NOMO-1 treated with DMSO at 0.1 percent for 48 hours (cell line): ENCODE data around the gene TRIM52.

Experiments
- DNase-seq: peaks from one replicate; lab custom pipeline; 2025; ENCODE audit not compliant: unreplicated experiment; lab: John Stamatoyannopoulos, UW

The TRIM52 gene

DNA sequence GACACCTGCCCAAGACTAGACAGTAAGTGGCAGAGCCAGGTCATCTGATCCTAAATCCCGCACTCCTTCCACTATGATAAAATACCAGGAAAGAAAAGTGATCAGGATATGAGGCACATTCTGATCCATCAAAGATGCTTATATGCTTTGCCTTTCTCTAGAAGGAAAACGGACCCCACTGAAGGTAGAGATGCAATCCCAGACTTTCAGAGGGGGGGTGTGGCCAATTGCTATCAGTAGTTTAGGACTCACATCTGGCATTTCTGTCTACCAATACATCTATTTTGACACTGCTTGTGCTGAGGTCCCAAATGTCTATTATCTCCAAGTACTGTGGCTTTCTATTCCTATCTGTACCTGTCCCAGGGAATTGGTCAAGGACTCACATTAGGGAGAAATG is 1.7 kb downstream of the TRIM52 start:
- no peak for DNase-seq

- no peak for DNase-seq
Measured at GRCh38 chr5:181258576-181258975, 2.4 kb downstream of the TRIM52 start.

DNA sequence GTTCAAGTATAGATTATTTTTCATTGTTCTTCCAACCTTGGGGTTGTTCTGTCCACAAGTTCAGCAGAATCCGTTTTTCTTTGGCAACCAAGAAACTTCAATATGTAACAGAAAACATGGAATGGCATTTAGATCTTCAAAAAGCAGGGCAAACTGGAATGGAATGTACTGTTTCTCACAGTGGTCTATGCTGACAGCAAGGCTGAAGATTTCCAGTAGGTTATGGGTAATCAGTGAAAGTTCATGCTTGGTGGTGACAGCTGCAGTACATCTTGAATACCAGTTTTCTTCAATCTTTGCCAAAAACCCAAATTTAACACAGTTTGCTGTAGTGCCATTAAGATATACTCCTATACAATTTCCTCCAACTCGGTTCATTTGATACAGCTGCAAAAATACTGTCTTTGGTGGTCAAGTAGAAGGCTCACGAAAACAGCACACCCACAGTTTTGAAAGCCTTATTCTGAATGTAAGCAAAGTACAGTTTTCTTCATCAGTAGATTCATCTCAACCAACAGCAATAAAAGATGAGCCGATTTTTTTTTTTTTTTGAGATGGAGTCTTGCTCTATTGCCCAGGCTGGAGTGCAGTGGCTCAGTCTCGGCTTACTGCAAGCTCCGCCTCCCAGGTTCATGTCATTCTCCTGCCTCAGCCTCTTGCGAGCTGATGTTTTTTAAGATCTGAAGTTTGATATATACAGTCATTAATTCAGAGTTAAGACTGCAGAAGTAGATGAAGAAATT is 4.9 kb downstream of the TRIM52 start:
- no peak for DNase-seq

DNA sequence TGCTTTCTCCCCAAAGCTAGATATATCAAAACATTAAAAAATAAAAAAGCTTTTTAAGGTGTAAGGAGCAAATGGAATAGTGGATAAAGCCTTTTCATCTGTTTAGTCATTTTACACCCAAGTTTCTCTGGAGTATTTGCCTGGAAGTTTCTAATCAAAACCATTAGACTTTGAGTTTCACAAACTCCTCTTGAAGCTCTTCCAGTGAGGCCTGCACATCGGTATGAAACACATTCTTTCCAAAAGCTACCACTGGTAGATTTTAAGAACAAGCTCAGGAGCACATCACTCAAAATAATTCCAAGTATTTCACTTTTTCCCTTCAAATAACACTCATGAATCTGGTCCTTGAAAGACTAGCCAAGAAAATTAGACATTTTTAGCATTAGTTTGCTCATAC is 5.7 kb downstream of the TRIM52 start:
- DNase-seq: no peak

DNA sequence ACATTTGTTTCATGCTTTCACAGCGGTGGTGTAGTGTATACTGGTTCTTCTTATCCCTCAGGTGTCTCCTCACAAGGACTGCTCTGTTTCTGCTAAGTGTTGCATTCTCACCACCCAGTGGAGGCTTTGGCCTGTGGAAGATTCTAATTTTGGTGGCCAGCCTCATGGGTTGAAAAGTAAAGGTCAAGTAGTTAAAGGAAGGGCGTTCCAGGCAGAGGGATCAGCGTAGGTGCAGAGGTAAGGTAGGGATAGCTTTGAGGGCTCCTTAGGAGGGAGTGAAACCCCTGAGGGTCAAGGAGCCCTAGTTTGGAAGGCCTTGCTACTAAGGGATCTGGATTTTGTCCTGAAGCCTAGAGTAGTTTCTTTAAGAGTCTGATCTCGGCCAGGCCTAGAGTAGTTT is 12.7 kb downstream of the TRIM52 start:
- DNase-seq: no peak

DNA sequence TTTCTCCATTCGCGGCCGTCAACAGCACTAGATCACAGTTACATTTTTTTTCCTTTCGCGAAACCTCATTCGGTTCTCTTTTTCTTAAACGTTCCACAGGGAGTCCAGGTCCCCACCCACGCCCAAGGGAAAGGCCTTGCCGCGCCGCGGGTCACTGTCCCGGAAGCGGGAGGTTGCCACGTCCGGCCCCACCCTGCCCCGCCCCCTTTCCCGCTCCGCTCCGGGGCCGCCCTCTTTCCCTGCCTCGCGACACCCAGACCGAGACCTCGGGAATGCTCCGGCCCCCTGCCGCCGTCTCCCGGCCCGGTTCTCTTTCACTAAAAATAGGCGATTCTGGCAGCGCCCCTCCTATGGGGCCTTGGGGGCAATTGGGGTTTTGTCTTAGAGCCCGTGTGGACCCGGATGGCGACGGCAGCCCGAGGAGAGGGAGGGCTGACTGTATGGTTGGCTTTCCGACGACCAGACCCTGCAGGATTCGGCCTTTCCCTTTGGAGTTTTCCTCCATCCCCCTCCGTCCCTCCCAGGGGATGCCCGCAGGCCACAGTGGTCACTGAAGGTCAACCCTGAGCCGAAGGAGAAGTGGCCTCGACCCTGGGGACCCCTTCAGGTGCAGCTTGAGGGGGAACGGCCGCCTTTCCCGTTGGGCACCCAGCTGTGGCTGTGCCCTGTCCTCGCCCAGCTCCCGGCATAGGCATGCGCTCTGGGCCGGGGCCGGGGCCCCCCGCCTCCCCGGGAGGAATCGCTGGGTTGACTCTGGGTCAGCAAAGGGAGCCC is 14.5 kb downstream of the TRIM52 start:
- DNase-seq: no peak

- no peak for DNase-seq
Measured at GRCh38 chr5:181245427-181246275, 15.3 kb downstream of the TRIM52 start.

- DNase-seq: no peak
Measured at GRCh38 chr5:181243564-181244343, 17.2 kb downstream of the TRIM52 start, which contains the start of gene RACK1. RACK1 (minus strand) TSS chr5:181243906; CDS start chr5:181243800, 106 bp downstream.

DNA sequence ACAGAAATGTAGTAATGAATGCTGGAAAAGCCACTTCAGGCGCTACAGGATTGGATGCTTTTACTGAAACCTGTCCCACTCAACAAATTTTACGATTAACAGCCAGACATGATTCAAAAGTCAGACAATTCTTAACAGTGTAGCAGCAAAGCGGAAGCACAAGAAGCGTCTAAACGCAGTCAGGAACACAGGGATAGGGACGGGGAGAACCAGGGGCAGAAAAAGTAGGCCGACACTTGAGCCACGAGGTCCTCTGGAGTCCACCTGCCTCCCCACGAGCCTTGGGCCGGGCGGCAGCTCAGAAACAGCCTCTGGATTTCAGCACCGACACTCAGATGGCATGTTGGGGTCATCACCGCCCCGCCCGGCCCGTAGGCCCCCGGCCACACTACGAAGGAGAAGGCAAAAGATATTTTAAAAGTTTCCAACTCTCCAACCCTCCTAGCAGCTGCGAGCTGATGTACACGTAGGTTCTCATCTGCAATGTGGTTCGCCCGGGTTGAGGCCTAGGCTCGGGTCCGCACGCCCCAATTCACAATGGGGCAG is 17.9 kb downstream of the TRIM52 start:
- no peak for DNase-seq

DNA sequence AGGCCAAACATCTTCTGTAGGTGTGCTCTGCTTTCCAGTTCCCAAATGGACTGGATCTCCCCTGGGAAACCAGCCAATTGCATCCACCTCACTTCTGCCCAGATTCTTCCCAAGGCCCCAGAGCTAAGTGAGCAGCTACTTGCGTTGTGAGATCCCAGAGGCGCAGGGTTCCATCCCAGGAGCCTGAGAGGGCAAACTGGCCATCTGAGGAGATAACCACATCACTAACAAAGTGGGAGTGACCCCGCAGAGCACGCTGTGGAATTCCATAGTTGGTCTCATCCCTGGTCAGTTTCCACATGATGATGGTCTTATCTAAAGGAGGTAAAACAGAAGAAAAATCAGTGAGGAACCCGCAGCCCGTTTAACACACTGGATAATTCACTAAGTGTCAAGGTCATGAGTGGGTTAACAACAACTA is 18.9 kb downstream of the TRIM52 start:
- DNase-seq: no peak

DNA sequence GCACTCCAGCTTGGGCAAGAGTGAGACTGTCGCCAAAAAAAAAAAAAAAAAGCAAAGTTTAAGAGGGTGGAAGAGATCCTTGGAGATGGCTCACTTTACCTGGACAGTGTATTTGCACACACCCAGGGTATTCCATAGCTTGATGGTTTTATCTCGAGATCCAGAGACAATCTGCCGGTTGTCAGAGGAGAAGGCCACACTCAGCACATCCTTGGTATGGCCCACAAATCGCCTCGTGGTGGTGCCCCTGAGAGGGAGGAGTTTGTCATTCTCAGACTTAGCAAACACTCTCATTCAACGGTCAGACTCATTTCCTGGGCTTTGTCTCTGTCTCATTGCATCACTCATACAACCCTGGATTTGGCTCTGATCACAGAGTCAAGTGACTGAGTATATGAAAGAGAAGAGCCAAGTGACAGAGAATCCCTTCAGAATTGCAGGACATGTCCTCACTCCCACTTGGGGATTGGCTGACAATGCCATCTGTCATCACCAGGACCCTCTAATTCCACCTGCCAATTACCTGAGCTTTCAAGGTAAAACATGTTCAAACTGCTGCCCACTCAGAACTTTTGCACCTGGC is 19.5 kb downstream of the TRIM52 start:
- DNase-seq: no peak

DNA sequence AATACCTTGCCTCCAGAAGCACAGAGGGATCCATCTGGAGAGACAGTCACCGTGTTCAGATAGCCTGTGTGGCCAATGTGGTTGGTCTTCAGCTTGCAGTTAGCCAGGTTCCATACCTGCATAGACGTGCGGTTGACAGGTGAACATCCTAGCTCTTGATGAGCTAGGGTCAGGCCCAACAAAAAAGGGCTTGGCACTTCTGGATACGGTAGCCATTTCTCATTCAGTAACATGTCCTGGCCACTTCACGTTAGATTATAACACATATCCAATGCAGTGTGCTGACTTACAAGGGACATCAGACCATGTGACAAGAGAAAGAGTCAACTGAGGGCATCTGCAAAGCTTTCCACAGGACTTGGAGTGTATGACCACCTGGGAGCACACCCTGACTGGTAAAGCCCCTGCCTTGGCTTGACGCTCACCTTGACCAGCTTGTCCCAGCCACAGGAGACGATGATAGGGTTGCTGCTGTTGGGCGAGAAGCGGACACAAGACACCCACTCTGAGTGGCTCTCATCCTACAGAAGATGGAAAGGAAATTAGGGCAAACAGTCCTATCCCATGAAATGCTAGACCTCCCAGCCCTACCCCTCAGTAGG is 21.8 kb downstream of the TRIM52 start:
- no peak for DNase-seq

- no peak for DNase-seq
Measured at GRCh38 chr5:181237729-181238385, 23.1 kb downstream of the TRIM52 start.

DNA sequence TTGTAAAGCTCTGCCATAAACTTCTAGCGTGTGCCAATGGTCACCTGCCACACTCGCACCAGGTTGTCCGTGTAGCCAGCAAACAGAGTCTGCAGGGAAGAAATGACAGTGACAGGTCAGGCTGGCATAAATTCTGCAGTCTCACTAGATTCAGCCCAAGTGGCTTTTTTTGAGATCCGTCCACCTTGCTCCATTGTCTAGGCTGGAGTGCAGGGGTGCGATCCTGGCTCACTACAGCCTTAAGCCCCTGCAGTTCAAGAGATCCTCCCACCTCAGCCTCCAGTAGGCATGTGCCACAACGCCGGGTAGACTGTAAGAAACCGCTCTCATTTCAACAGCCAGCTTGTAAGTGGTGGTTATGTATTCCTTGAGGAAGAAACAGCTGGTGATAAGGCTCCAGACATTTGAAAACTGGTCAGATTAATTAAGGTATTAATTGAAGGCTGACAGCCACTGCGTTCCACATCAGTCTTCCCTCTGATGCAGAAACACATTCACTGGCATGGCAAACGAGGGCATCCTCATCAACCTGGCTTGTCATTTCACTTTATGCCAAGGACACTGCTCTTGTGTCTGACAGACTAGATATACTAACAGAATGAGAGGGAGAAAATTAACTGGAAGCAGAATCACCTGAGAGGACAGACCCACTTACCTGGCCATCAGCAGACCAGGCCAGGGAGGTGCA is 23.8 kb downstream of the TRIM52 start:
- DNase-seq: no peak

- no peak for DNase-seq
Measured at GRCh38 chr5:181236471-181236870, 24.5 kb downstream of the TRIM52 start.

GRCh38 chr5:181235689-181236366 is 25.1 kb downstream of the TRIM52 start:
- no peak for DNase-seq

DNA sequence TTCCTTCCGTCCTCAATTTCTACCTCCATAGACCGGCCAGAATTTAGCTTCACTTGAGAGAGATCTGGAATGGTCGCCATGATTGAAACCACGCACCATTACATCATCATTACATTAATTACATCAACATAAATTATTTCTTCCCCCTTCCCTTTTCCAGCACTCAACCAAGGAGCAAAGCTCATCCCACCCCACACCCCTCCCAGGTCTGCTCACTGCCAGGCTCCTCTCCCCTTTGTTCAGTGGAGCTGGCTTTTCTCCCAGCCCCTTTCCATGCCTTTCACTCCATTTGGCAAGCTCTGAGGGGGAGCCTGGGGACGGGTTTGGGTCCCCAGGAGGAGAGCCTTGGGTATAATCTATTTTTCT is 25.6 kb downstream of the TRIM52 start:
- no peak for DNase-seq
